Measurements from ENCODE around the gene SLMAP. TPM values are rescaled to one million over a fixed set of nuclear protein-coding genes. Genes with fewer than 3 reads are reported as not detected.

SLMAP gene
- total RNA-seq, 2 donors from 2014 or later, result 221 to 239 TPM

DNA sequence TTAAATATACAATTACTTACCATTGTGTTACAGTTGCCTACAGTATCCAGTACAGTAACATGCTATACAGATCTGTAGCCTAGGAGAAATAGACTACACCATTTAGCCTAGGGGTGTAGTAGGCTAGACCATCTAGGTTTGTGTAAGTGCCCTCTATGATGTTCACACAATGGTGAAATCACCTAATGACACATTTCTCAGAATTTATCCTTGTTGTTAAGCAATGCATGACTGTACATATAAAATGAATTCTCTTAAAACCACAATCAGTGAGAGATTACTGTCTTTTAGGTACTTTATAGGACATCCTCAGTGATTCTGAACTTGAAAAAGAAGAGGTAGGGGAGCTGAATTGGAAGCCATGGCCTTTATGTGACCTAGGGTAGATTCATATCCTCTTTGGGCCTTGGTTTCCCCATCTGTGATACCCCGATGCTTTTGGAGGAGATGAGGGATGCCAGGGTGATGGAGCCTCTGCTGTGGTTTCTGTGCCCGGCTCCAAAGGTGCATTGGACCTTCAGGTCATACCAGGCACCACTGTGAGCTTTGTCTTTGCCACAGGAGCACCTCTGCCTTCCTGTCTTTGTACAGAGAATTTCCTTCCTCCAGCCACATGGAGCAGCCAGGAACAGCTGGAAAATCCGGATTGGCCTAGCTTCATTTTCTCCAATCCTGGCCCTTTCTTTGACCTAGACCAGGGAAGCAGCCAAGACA is 200.2 kb downstream of the SLMAP start:
- TF ChIP-seq, protein P1, sequence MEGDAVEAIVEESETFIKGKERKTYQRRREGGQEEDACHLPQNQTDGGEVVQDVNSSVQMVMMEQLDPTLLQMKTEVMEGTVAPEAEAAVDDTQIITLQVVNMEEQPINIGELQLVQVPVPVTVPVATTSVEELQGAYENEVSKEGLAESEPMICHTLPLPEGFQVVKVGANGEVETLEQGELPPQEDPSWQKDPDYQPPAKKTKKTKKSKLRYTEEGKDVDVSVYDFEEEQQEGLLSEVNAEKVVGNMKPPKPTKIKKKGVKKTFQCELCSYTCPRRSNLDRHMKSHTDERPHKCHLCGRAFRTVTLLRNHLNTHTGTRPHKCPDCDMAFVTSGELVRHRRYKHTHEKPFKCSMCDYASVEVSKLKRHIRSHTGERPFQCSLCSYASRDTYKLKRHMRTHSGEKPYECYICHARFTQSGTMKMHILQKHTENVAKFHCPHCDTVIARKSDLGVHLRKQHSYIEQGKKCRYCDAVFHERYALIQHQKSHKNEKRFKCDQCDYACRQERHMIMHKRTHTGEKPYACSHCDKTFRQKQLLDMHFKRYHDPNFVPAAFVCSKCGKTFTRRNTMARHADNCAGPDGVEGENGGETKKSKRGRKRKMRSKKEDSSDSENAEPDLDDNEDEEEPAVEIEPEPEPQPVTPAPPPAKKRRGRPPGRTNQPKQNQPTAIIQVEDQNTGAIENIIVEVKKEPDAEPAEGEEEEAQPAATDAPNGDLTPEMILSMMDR (IDR thresholded peaks at IDR 0.05), result no peak
- Histone ChIP-seq H3K4me3 (no peak overlapping the region), H3K27ac (no peak overlapping the region), H3K36me3 (no peaks in the 10 kb centered on the region), H3K4me1 (ENCODE audit: control insufficient read depth in 1 of 2, low read depth in 2 of 2) (peaks cover 17 to 44% of the 10 kb centered on the region in 2 donors), H3K9me3 (no peaks in the 10 kb centered on the region), H3K27me3 (replicated peaks; ENCODE audit: insufficient read depth) (no peaks in the 10 kb centered on the region)
- DNase-seq (ENCODE audit: low spot score) (no peak), ATAC-seq (ENCODE audit: insufficient number of reproducible peaks, low FRiP score, low read depth) (no peak)

DNA sequence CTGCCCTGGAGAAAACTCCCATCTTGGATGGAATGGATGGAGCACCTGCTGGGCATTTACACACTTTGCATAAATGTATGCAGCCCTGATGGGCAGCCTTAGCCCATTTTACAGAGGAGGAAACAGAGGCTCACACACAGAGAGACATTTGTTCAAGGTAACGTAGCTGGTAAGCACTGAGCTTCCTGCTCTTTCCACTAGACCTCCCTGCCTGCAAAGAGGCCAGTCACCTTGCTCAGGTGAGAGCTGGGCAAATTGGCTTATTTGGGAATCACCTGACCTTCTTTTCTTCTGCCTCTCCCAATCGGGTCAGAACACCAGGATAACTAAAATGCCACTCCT is 200.7 kb downstream of the SLMAP start:
- Histone ChIP-seq H3K4me3 (no peak overlapping the region), H3K27me3 (replicated peaks; ENCODE audit: insufficient read depth) (no peaks in the 10 kb centered on the region), H3K36me3 (no peaks in the 10 kb centered on the region), H3K4me1 (ENCODE audit: control insufficient read depth in 1 of 2, low read depth in 2 of 2) (peaks cover 13 to 39% of the 10 kb centered on the region in 2 donors), H3K27ac (no peak overlapping the region), H3K9me3 (no peaks in the 10 kb centered on the region)
- TF ChIP-seq, protein P1 (IDR thresholded peaks at IDR 0.05), result no peak
- DNase-seq (ENCODE audit: low spot score) (no peak), ATAC-seq (ENCODE audit: insufficient number of reproducible peaks, low FRiP score, low read depth) (no peak)

DNA sequence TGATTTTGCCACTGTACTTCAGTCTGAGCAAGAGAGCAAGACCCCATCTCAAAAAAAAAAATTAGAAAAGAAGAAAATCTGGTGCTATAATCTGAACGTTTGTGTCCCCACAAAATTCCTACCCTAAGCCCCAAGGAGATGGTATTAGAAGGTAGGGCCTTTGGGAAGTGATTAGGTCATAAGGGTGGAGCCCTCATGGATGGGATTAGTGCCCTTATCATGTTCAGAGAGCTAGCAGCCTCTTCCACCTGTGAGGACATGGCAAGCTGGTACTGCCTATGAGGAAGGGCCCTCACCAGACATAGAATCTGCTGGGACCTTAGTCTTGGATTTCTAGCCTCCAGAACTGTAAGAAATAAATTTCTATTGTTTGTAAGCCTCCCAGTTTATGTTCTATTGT is 201.7 kb downstream of the SLMAP start:
- H3K4me3 ChIP-seq, result no peak overlapping the region
- H3K36me3 ChIP-seq, result no peaks in the 10 kb centered on the region
- no peaks in the 10 kb centered on the region for H3K27me3 ChIP-seq (replicated peaks; ENCODE audit: insufficient read depth)
- peaks cover 3 to 29% of the 10 kb centered on the region in 2 donors for H3K4me1 ChIP-seq (ENCODE audit: control insufficient read depth in 1 of 2, low read depth in 2 of 2)
- DNase-seq (ENCODE audit: low spot score), result no peak
- no peak overlapping the region for H3K27ac ChIP-seq
- ATAC-seq (ENCODE audit: insufficient number of reproducible peaks, low FRiP score, low read depth), result no peak
- TF ChIP-seq, protein P1 (IDR thresholded peaks at IDR 0.05), result no peak
- H3K9me3 ChIP-seq, result no peaks in the 10 kb centered on the region

DNA sequence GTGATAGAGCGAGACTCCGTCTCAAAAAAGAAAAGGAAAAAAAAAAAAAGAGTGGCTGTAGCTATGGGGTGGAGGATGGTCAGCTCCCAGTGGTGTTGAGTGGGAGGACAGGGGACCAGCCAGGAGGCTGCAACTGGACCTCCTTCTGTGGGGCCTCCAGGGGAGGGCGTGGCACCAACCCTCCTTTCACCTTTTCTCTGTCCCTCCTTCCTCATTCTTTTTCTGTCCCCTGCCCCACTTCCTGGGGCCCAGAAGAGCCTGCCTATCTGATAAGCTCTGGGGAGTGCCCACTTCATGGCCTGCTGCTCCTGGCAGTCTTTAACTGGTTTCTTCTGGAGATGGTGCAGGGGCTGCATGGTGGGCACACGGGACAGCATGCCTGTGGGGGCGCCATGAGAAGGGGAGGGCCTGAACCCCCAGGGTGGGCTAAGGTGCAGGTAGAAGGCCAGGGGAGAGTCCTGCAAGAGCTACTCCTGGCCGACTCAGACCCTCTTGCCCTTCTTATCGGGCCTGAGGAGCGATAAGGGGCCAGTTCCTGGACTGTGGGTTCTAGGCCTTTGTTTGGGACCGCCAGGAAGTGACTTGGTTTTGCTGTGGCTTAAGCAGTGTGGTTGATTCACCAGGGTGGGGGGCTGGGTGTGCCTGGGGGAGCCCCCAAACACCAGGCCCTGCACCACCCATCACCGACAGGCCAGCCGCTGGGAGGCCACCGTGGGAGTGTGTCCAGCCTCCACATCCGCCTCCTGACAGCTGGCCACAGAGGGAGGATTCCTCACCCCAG is 202.7 kb downstream of the SLMAP start:
- DNase-seq (ENCODE audit: low spot score) (no peak), ATAC-seq (ENCODE audit: insufficient number of reproducible peaks, low FRiP score, low read depth) (no peak)
- no peak overlapping the region for H3K4me3 ChIP-seq
- TF ChIP-seq, protein P1 (IDR thresholded peaks at IDR 0.05), result no peak
- no peak overlapping the region for H3K27ac ChIP-seq
- H3K4me1 ChIP-seq (ENCODE audit: control insufficient read depth in 1 of 2, low read depth in 2 of 2), result peaks cover 0 to 25% of the 10 kb centered on the region in 2 donors
- H3K36me3 ChIP-seq, result no peaks in the 10 kb centered on the region
- H3K9me3 ChIP-seq, result no peaks in the 10 kb centered on the region
- no peaks in the 10 kb centered on the region for H3K27me3 ChIP-seq (replicated peaks; ENCODE audit: insufficient read depth)

DNA sequence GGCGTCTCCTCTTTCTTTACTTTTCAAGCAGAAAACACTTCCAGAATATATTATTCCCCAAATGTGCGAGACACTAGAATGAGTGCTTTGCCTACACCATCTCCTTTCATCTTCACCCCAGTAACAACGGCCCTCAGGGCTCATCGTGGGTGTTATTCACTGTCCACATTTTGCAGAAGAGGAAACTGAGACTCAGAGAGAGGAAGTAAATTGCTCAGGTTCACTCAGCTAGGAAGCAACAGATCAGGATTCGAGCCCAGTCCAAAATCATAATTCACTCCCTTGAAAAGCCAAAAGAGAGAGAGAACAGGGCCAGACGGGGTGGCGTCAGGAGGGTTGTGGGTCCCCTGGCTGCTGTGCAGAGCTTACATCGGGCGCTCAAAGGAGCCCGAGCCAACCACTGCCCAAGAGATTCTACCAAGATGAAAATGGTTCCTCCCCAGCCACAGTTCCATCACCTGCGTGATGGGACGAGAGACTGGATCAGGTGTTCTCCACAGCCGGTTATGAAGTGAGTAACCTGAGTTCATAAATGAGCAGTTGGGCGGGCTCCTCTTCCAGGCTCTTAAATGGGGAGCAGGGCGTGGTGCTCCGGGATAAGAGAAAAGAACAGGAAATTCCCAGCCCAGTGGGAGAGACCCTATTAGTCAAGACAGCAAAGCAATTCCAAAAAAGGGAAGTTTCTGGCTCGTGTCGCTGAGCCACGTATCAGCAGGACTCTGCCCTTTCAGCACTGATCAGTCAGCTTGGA is 203.5 kb downstream of the SLMAP start:
- Histone ChIP-seq H3K27ac (no peak overlapping the region), H3K36me3 (no peaks in the 10 kb centered on the region), H3K27me3 (replicated peaks; ENCODE audit: insufficient read depth) (no peaks in the 10 kb centered on the region), H3K4me3 (peak overlapping the region; percentile 9), H3K4me1 (ENCODE audit: control insufficient read depth in 1 of 2, low read depth in 2 of 2) (peaks cover 0 to 28% of the 10 kb centered on the region in 2 donors), H3K9me3 (no peaks in the 10 kb centered on the region)
- ATAC-seq (ENCODE audit: insufficient number of reproducible peaks, low FRiP score, low read depth) (no peak), DNase-seq (ENCODE audit: low spot score) (no peak)
- TF ChIP-seq, protein P1 (IDR thresholded peaks at IDR 0.05), result no peak
